Mesenchymal stem cell (in vitro differentiated cells and primary cell): ENCODE results near the gene CELSR3.

Experiments used
- DNase-seq: peaks from one replicate; pipeline ENCODE4 v3.0.0-alpha.2; 2013
- H2AFZ ChIP-seq: one replicate; pipeline ENCODE4 v1.6.1; 2013; ENCODE audit warnings: low read depth, mild to moderate bottlenecking, control low read depth, inconsistent platforms, low read length, moderate library complexity
- H2AK5ac ChIP-seq: 2 replicates; pipeline ENCODE4 v1.6.1; 2013; ENCODE audit warnings: low read length, moderate library complexity, mild to moderate bottlenecking, inconsistent platforms; ENCODE audit not compliant: severe bottlenecking
- H2BK120ac ChIP-seq: one replicate; pipeline ENCODE4 v1.6.1; 2013; ENCODE audit warnings: low read depth, mild to moderate bottlenecking, inconsistent platforms, low read length, moderate library complexity
- H2BK12ac ChIP-seq, 2 experiments: one replicate each; pipeline ENCODE4 v1.6.1; 2013; ENCODE audit warnings: inconsistent platforms in 2 of 2, low read length in 2 of 2, mild to moderate bottlenecking in 2 of 2, moderate library complexity in 2 of 2, control low read depth in 1 of 2
- H2BK15ac ChIP-seq: one replicate; pipeline ENCODE4 v1.6.1; 2013; ENCODE audit warnings: mild to moderate bottlenecking, low read depth, inconsistent platforms; ENCODE audit not compliant: poor library complexity, severe bottlenecking
- H2BK5ac ChIP-seq: 2 replicates; pipeline ENCODE4 v1.6.1; 2013; ENCODE audit warnings: low read depth, mild to moderate bottlenecking, low read length, control low read depth, inconsistent platforms; ENCODE audit not compliant: poor library complexity, severe bottlenecking
- H3K14ac ChIP-seq, 2 experiments: one replicate each; pipeline ENCODE4 v1.6.1; 2013; ENCODE audit warnings: inconsistent platforms in 2 of 2, low read length in 2 of 2, control low read depth in 1 of 2, mild to moderate bottlenecking in 1 of 2, moderate library complexity in 1 of 2
- H3K18ac ChIP-seq, 2 experiments: one replicate each; pipeline ENCODE4 v1.6.1; 2013; ENCODE audit warnings: inconsistent platforms in 2 of 2, low read length in 2 of 2, control low read depth in 1 of 2, low read depth in 1 of 2, mild to moderate bottlenecking in 1 of 2
- H3K23ac ChIP-seq, 2 experiments: one replicate each; pipeline ENCODE4 v1.6.1; 2013; ENCODE audit warnings: inconsistent platforms in 2 of 2, low read length in 2 of 2, mild to moderate bottlenecking in 2 of 2, moderate library complexity in 2 of 2, control low read depth in 1 of 2
- H3K27ac ChIP-seq: 2 replicates; pipeline ENCODE4 v1.5.1; 2013; ENCODE audit warnings: mild to moderate bottlenecking, moderate library complexity, low read length, control low read depth, inconsistent platforms; ENCODE audit not compliant: poor library complexity, severe bottlenecking
- H3K27me3 ChIP-seq, 2 experiments: 2 replicates each; pipeline versions ENCODE4 v1.6.1 to v1.7.0; 2013; ENCODE audit warnings: low read length in 2 of 2, mild to moderate bottlenecking in 2 of 2, moderate library complexity in 2 of 2, control low read depth in 1 of 2, inconsistent platforms in 1 of 2; ENCODE audit not compliant: control insufficient read depth in 1 of 2, insufficient read depth in 1 of 2
- H3K36me3 ChIP-seq, 2 experiments: 2 replicates each; pipeline versions ENCODE4 v1.6.1 to v1.7.0; 2013; ENCODE audit warnings: low read length in 2 of 2, control low read depth in 1 of 2, inconsistent platforms in 1 of 2, low read depth in 1 of 2, mild to moderate bottlenecking in 1 of 2; ENCODE audit not compliant: insufficient read depth in 2 of 2, control insufficient read depth in 1 of 2
- H3K4ac ChIP-seq, 2 experiments: one replicate each; pipeline ENCODE4 v1.6.1; 2013; ENCODE audit warnings: inconsistent platforms in 2 of 2, low read length in 2 of 2, mild to moderate bottlenecking in 2 of 2, moderate library complexity in 2 of 2, control low read depth in 1 of 2, low read depth in 1 of 2
- H3K4me1 ChIP-seq: 2 replicates; pipeline ENCODE4 v1.6.1; 2013; ENCODE audit warnings: low read depth, low read length, control low read depth; ENCODE audit not compliant: control insufficient read depth, insufficient read depth
- H3K4me2 ChIP-seq: 2 replicates; pipeline ENCODE4 v1.6.1; 2013; ENCODE audit warnings: low read length, mild to moderate bottlenecking, inconsistent platforms; ENCODE audit not compliant: poor library complexity, severe bottlenecking
- H3K4me3 ChIP-seq, 2 experiments: 2 replicates each; pipeline versions ENCODE4 v1.5.1 to v1.7.0; 2013; ENCODE audit warnings: low read length in 2 of 2, mild to moderate bottlenecking in 2 of 2, control low read depth in 1 of 2, low read depth in 1 of 2; ENCODE audit not compliant: insufficient read depth in 1 of 2
- H3K79me1 ChIP-seq: replicated peaks from 2 replicates; pipeline ENCODE4 v1.6.1; 2013; ENCODE audit warnings: mild to moderate bottlenecking, control low read depth, low read length, inconsistent platforms; ENCODE audit not compliant: poor library complexity, severe bottlenecking
- H3K9ac ChIP-seq: 2 replicates; pipeline ENCODE4 v1.7.0; 2013; ENCODE audit warnings: mild to moderate bottlenecking, low read length, moderate library complexity
- H3K9me3 ChIP-seq: 2 replicates; pipeline ENCODE4 v1.7.0; 2013; ENCODE audit warnings: mild to moderate bottlenecking, low read length; ENCODE audit not compliant: control insufficient read depth
- H4K8ac ChIP-seq: one replicate; pipeline ENCODE4 v1.6.1; 2013; ENCODE audit warnings: inconsistent platforms, mild to moderate bottlenecking, low read length, moderate library complexity
- H4K91ac ChIP-seq: one replicate; pipeline ENCODE4 v1.6.1; 2013; ENCODE audit warnings: mild to moderate bottlenecking, low read length, inconsistent platforms
- WGBS: methylation state at CpG from one replicate; pipeline ENCODE4 v1.1.7; 2013; ENCODE audit warnings: mixed read lengths; 5-methylcytosine and 5-hydroxymethylcytosine counted together

Gene CELSR3

DNA sequence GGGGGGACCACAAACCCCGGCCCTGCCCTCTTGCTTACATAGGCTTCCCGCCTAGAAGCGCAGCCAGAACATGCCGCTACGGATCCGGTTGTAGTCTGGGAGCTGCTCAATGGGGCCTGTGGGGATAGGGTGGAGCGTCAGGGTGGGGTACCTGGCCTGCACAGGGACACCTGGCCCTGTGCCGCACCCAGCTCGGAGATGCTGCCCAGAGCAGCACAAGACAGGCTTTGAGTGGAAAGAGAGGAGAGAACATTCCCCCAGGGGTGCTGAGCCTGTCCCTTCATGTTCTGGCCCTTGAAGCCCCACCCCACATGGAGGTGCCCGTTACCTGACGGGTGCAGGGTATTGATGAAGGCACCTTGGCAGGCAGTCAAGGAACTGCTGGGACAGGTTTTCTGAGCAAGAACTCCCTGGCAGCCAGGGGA is 63.6 kb downstream of the CELSR3 start:
- Histone ChIP-seq H2BK5ac (no peak overlapping the region), H3K4ac (peak overlapping the region; percentile 79 to 87), H2BK120ac (peak overlapping the region; percentile 73), H4K8ac (peak overlapping the region; percentile 88), H3K4me2 (peak overlapping the region; percentile 4), H2AK5ac (peak overlapping the region; percentile 49), H3K27ac (peak overlapping the region; percentile 91), H3K79me1 (peaks cover 19% of the 10 kb centered on the region), H4K91ac (peak overlapping the region; percentile 98), H3K4me1 (peaks cover 71% of the 10 kb centered on the region), H3K9me3 (no peaks in the 10 kb centered on the region), H3K27me3 (no peaks in the 10 kb centered on the region), H3K18ac (peak overlapping the region; percentile 81 to 92), H2BK12ac (peak overlapping the region; percentile 92 to 95), H2BK15ac (peak overlapping the region; percentile 85), H3K9ac (peak overlapping the region; percentile 65), H2AFZ (no peak overlapping the region), H3K4me3 (peak overlapping the region in 1 of 2 experiments; percentile 12), H3K36me3 (peaks cover 56 to 66% of the 10 kb centered on the region in 2 experiments), H3K23ac (no peak overlapping the region), H3K14ac (peak overlapping the region in 1 of 2 experiments; percentile 55)
- 90% methylated on average over 11 of the region's 11 CpGs for WGBS
- no peak for DNase-seq

DNA sequence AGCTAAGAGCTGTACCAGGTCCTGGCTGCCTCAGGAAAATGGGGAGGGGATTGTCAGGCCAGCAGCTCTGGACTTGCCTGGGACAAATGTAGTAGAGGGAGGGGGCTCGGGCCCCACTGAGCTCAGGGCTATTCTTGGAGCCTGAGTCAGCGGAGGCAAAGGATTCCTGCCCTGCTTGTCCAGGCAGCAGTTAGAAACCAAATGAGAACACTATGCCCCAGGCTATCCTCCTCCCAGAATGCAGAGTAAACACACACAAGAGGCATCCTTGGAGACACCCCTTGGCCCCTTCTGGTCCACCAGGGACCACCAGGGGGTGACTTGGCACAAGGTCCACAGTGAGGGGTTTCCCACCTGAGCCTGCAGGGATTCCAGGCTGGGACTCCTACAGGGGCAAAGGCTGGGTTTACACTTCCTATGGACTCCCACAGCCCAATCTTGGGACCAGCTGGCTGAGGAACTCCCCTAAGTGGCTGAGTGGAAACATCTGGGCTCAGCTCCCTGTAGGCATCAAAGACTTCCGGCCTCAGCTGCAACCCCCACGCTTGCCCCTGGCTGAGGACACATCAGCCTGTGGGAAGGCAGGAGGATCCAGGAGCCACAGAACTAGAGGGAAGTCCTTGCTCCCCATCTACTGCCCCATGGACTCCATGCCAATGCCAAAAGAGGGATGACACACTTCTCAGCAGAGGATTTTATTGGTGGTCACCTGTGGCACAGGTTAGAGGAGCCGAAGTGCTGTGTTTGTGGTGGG is 64.2 kb downstream of the CELSR3 start:
- Histone ChIP-seq H4K8ac (peak overlapping the region; percentile 88), H3K27ac (peak overlapping the region; percentile 91), H2BK120ac (peak overlapping the region; percentile 82), H3K27me3 (no peaks in the 10 kb centered on the region), H3K14ac (no peak overlapping the region), H3K36me3 (peaks cover 50 to 62% of the 10 kb centered on the region in 2 experiments), H3K4ac (peak overlapping the region; percentile 87 to 94), H3K4me3 (peak overlapping the region in 1 of 2 experiments; percentile 12), H3K4me2 (peak overlapping the region; percentile 4), H3K4me1 (peaks cover 77% of the 10 kb centered on the region), H3K9ac (peak overlapping the region; percentile 65), H3K79me1 (peaks cover 13% of the 10 kb centered on the region), H4K91ac (peak overlapping the region; percentile 98), H3K18ac (peak overlapping the region; percentile 81 to 92), H2BK5ac (peak overlapping the region; percentile 60), H2BK12ac (peak overlapping the region; percentile 92 to 95), H2BK15ac (peak overlapping the region; percentile 63), H3K9me3 (no peaks in the 10 kb centered on the region), H3K23ac (no peak overlapping the region), H2AFZ (no peak overlapping the region), H2AK5ac (peak overlapping the region; percentile 75)
- 25% methylated on average over 5 of the region's 5 CpGs for WGBS
- DNase-seq, result peak; percentile 98

DNA sequence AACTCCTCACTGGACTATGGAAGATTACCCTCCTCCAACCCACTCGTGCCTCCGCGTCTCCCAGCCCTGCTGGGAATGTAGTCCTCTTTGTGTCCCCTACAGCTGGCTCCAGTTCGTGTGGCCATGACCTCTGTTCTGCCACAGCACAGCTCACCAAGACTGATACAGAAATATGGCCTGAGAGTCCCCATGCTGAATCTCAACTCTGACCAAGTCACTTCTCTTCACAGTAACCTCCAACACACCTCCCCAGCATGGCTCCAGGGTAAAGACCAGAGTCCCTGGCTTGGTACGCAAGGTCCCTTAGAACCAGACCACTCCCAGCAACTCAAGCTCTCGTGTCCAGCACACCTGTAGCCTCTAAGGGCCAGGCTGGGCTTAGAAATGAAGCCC is 65.3 kb downstream of the CELSR3 start:
- 89% methylated on average over 6 of the region's 6 CpGs for WGBS
- no peak overlapping the region for H3K4me2 ChIP-seq

DNA sequence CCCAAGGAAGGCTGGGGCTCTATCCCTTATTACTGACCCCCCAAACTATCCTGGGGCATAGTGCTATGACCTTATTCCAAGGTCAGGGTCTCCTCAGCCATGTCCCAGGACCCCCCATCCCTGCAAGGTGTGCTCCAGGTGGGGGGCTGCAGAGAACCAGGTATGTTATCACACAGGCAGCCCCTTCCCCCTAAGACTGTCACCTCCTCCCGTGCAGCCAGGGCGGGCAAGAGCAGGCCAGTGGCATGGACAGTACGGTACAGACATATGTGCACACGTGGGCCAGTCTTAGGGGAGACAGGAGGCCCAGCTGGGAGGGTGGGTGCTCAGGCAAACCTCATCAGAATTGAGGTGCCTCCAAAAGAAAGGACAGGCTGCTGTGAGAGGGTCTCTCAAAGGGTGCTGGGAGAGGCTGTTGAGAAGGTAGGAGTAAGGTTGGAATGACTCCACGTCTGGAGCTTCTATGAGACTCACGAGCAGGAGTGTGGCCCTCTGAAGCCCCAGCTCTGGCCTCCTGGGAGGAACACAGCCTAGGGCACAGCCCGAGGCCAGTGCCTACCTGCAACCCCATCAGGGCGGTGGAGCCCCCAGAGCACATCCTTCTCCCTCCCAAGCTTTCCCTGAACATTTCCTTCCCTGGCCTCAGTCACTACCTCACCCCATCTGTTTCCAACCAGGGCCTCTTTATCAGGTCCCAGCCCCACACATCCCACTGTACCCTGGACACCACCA is 65.8 kb downstream of the CELSR3 start:
- Histone ChIP-seq H2BK15ac (peak overlapping the region; percentile 15), H3K4me1 (peaks cover 90% of the 10 kb centered on the region), H3K9me3 (no peaks in the 10 kb centered on the region), H3K36me3 (peaks cover 36 to 63% of the 10 kb centered on the region in 2 experiments), H3K9ac (no peak overlapping the region), H3K23ac (no peak overlapping the region), H3K18ac (peak overlapping the region; percentile 58 to 86), H3K27me3 (no peaks in the 10 kb centered on the region), H3K14ac (peak overlapping the region in 1 of 2 experiments; percentile 45), H3K79me1 (peaks cover 5% of the 10 kb centered on the region), H3K4me2 (no peak overlapping the region), H3K4me3 (no peak overlapping the region), H2BK5ac (peak overlapping the region; percentile 73), H2BK12ac (peak overlapping the region; percentile 55 to 87), H3K4ac (peak overlapping the region; percentile 82 to 94), H2AK5ac (peak overlapping the region; percentile 92), H3K27ac (peak overlapping the region; percentile 91), H4K91ac (peak overlapping the region; percentile 48), H4K8ac (peak overlapping the region; percentile 69), H2BK120ac (peak overlapping the region; percentile 82), H2AFZ (no peak overlapping the region)
- no peak for DNase-seq
- WGBS, result 94% methylated on average over 7 of the region's 8 CpGs

More for the DNA sequence above, 65.3 kb downstream of the CELSR3 start:
- peaks cover 84% of the 10 kb centered on the region for H3K4me1 ChIP-seq
- H3K14ac ChIP-seq, result peak overlapping the region in 1 of 2 experiments; percentile 18
- H3K9ac ChIP-seq, result no peak overlapping the region
- H3K23ac ChIP-seq, result no peak overlapping the region
- peak overlapping the region; percentile 10 for H2BK5ac ChIP-seq
- no peak overlapping the region for H2AFZ ChIP-seq
- peaks cover 39 to 62% of the 10 kb centered on the region in 2 experiments for H3K36me3 ChIP-seq
- H3K27me3 ChIP-seq, result no peaks in the 10 kb centered on the region
- H2BK15ac ChIP-seq, result peak overlapping the region; percentile 55
- H2BK12ac ChIP-seq, result peak overlapping the region; percentile 55 to 87
- no peaks in the 10 kb centered on the region for H3K9me3 ChIP-seq
- H2AK5ac ChIP-seq, result peak overlapping the region; percentile 92
- peak overlapping the region; percentile 19 to 94 for H3K4ac ChIP-seq
- H4K91ac ChIP-seq, result peak overlapping the region; percentile 48
- H4K8ac ChIP-seq, result peak overlapping the region; percentile 87
- H3K18ac ChIP-seq, result peak overlapping the region; percentile 58 to 60
- peaks cover 5% of the 10 kb centered on the region for H3K79me1 ChIP-seq
- peak overlapping the region; percentile 91 for H3K27ac ChIP-seq
- H3K4me3 ChIP-seq, result no peak overlapping the region
- no peak for DNase-seq
- H2BK120ac ChIP-seq, result peak overlapping the region; percentile 82
